Tibial nerve (tissue), 4 donors: Measurements from ENCODE around the gene PEX11G. TPM values are rescaled to one million over a fixed set of nuclear protein-coding genes. Genes with fewer than 3 reads are reported as not detected.
"Not testable (repeated sequence)": the region's sequence is repeated elsewhere in the genome, so short reads cannot be mapped to it uniquely, and the experiment has no call there.

ENCODE experiments used
- DNase-seq, 2 donors: peaks; one replicate each; pipeline ENCODE4 v3.0.0-alpha.2; 2019; ENCODE audit warnings: low spot score in 2 of 2
- H3K27ac ChIP-seq, 4 donors: fragments of 200-600 bp; sonication (generic) in 3 of 4; one replicate each; pipeline ENCODE4 v1.5.1; 2017 to 2019; ENCODE audit warnings: mild to moderate bottlenecking in 1 of 4
- H3K27me3 ChIP-seq, 2 donors: fragments of 200-600 bp; sonication (generic) in 1 of 2; one replicate each; pipeline versions ENCODE4 v1.5.1 to v1.6.0; 2017 to 2019
- H3K36me3 ChIP-seq, 3 donors: fragments of 200-600 bp; sonication (generic); one replicate each; pipeline ENCODE4 v1.5.1; 2018 to 2019
- H3K4me1 ChIP-seq, 4 donors: fragments of 200-600 bp; sonication (generic) in 3 of 4; one replicate each; pipeline ENCODE4 v1.5.1; 2017 to 2019
- H3K4me3 ChIP-seq, 4 donors: fragments of 200-600 bp; sonication (generic) in 3 of 4; one replicate each; pipeline ENCODE4 v1.5.1; 2017 to 2019; ENCODE audit warnings: mild to moderate bottlenecking in 1 of 4, moderate library complexity in 1 of 4
- H3K9me3 ChIP-seq, 4 donors: fragments of 200-600 bp; sonication (generic) in 3 of 4; one replicate each; pipeline ENCODE4 v1.5.1; 2017 to 2019
- EP300 ChIP-seq, 2 donors: sonication (generic); formaldehyde crosslinking; IDR thresholded peaks; one replicate each; pipeline ENCODE4 v1.6.1; 2017; ENCODE audit warnings: antibody characterized with exemption in 2 of 2, mild to moderate bottlenecking in 1 of 2
- POLR2A ChIP-seq, 2 donors: fragments of 450-650 bp; IDR thresholded peaks; one replicate each; pipeline ENCODE4 v1.6.1; 2017; ENCODE audit warnings: antibody characterized with exemption in 2 of 2, mild to moderate bottlenecking in 2 of 2, moderate library complexity in 2 of 2
- WGBS, 2 donors: methylation state at CpG; one replicate each; pipeline ENCODE4 v1.1.5; 2018; 5-methylcytosine and 5-hydroxymethylcytosine counted together
- total RNA-seq, 4 donors: library from RNA; depleted of rRNA; stranded (reverse); fragments of >200 nt; gene quantifications; one replicate each; pipeline ENCODE4 v1.1.0, GENCODE V29; 2016
- TF ChIP-seq, protein P1 (sequence below), 5 experiments: fragments of 200-600 bp in 3 of 5; fragments of 450-650 bp in 2 of 5; sonication (generic) in 3 of 5; IDR thresholded peaks; one replicate each; pipeline ENCODE4 v1.5.1; 2016 to 2019; ENCODE audit warnings: antibody characterized with exemption in 5 of 5, mild to moderate bottlenecking in 3 of 5, moderate library complexity in 2 of 5

The PEX11G gene
- total RNA-seq, 4 donors from 2014 or later = 4.4 to 9.2 (median 7.8) TPM

- Histone ChIP-seq H3K27me3 (no peaks in the 10 kb centered on the region), H3K4me1 (no peaks in the 10 kb centered on the region), H3K4me3 (no peak overlapping the region), H3K27ac (no peak overlapping the region), H3K9me3 (no peaks in the 10 kb centered on the region), H3K36me3 (peaks cover 0 to 94% (median 29%) of the 10 kb centered on the region in 3 donors)
- TF ChIP-seq EP300 (IDR thresholded peaks at IDR 0.05) = no peak
- TF ChIP-seq POLR2A (IDR thresholded peaks at IDR 0.05) = no peak
- TF ChIP-seq, protein P1, sequence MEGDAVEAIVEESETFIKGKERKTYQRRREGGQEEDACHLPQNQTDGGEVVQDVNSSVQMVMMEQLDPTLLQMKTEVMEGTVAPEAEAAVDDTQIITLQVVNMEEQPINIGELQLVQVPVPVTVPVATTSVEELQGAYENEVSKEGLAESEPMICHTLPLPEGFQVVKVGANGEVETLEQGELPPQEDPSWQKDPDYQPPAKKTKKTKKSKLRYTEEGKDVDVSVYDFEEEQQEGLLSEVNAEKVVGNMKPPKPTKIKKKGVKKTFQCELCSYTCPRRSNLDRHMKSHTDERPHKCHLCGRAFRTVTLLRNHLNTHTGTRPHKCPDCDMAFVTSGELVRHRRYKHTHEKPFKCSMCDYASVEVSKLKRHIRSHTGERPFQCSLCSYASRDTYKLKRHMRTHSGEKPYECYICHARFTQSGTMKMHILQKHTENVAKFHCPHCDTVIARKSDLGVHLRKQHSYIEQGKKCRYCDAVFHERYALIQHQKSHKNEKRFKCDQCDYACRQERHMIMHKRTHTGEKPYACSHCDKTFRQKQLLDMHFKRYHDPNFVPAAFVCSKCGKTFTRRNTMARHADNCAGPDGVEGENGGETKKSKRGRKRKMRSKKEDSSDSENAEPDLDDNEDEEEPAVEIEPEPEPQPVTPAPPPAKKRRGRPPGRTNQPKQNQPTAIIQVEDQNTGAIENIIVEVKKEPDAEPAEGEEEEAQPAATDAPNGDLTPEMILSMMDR (IDR thresholded peaks at IDR 0.05) = no peak
- WGBS, 2 donors = 92% methylated on average over 9 of the region's 9 CpGs
- DNase-seq = no peak
Observed at GRCh38 chr19:7458675-7459074, 30.2 kb downstream of the PEX11G start.

- Histone ChIP-seq H3K4me1 (no peaks in the 10 kb centered on the region), H3K4me3 (no peak overlapping the region), H3K27me3 (no peaks in the 10 kb centered on the region), H3K27ac (no peak overlapping the region), H3K9me3 (no peaks in the 10 kb centered on the region), H3K36me3 (peaks cover 0 to 92% (median 22%) of the 10 kb centered on the region in 3 donors)
- no peak for DNase-seq
- no peak for TF ChIP-seq EP300 (IDR thresholded peaks at IDR 0.05)
- 96 to 98% methylated on average over 11 of the region's 11 CpGs for WGBS, 2 donors
Observed at GRCh38 chr19:7456964-7457541, 31.8 kb downstream of the PEX11G start.

- WGBS, 2 donors = 97% methylated on average over 14 of the region's 14 CpGs
- TF ChIP-seq EP300 (IDR thresholded peaks at IDR 0.05) = no peak
- no peak overlapping the region for H3K4me3 ChIP-seq
- peaks cover 0 to 93% (median 23%) of the 10 kb centered on the region in 3 donors for H3K36me3 ChIP-seq
- no peaks in the 10 kb centered on the region for H3K27me3 ChIP-seq
- peaks cover 0 to under 1% (median 0%) of the 10 kb centered on the region in 4 donors for H3K9me3 ChIP-seq
- no peak for DNase-seq
- no peak overlapping the region for H3K27ac ChIP-seq
- H3K4me1 ChIP-seq = no peaks in the 10 kb centered on the region
Observed at GRCh38 chr19:7455600-7456296, 33.1 kb downstream of the PEX11G start.

DNA sequence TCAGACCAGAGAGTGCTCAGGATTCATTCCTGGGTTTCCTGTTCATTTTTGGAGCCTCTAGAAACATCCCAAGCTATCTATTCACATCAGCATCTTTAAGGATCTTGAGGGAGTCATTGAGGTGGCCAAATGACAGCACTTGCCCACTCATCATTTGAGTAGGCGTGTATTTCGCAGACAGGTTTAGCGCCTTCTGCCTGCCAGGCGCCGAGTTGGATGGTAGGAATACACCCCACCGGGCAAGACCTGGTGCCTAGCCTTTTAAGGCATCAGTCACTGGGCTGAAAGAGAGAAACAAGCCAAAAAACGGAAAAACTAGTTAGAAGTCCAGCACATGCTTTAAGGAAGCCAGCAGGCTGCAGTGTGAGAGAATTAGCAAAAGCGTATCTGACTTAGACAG is 33.8 kb downstream of the PEX11G start:
- Histone ChIP-seq H3K4me1 (no peaks in the 10 kb centered on the region), H3K9me3 (peaks cover 0 to 8% (median 0%) of the 10 kb centered on the region in 4 donors), H3K36me3 (peaks cover 0 to 90% (median 19%) of the 10 kb centered on the region in 3 donors), H3K4me3 (no peak overlapping the region), H3K27ac (no peak overlapping the region), H3K27me3 (no peaks in the 10 kb centered on the region)
- DNase-seq = no peak
- no peak for TF ChIP-seq POLR2A (IDR thresholded peaks at IDR 0.05)
- TF ChIP-seq EP300 (IDR thresholded peaks at IDR 0.05) = no peak
- TF ChIP-seq, protein P1 (IDR thresholded peaks at IDR 0.05) = no peak
- 95 to 97% methylated on average over 8 of the region's 8 CpGs for WGBS, 2 donors

GRCh38 chr19:7450243-7451223 is 38.3 kb downstream of the PEX11G start:
- H3K27ac ChIP-seq = no peak overlapping the region
- no peak for DNase-seq
- WGBS, 2 donors = 79 to 80% methylated on average over 53 of the region's 53 CpGs

GRCh38 chr19:7449391-7450070 is 39.3 kb downstream of the PEX11G start:
- Histone ChIP-seq H3K9me3 (peaks cover 0 to 13% (median 0%) of the 10 kb centered on the region in 4 donors), H3K36me3 (peaks cover 0 to 95% (median 43%) of the 10 kb centered on the region in 3 donors)
- 98 to 100% methylated on average over 6 of the region's 6 CpGs for WGBS, 2 donors
- not testable (repeated sequence) for H3K27me3 ChIP-seq, H3K4me1 ChIP-seq, H3K4me3 ChIP-seq, DNase-seq, H3K27ac ChIP-seq

More at GRCh38 chr19:7450243-7451223, 38.3 kb downstream of the PEX11G start:
- TF ChIP-seq EP300 (IDR thresholded peaks at IDR 0.05) = no peak
- TF ChIP-seq, protein P1 (IDR thresholded peaks at IDR 0.05) = no peak
- no peak for TF ChIP-seq POLR2A (IDR thresholded peaks at IDR 0.05)
- Histone ChIP-seq H3K4me3 (no peak overlapping the region), H3K9me3 (peaks cover 0 to 13% (median 0%) of the 10 kb centered on the region in 4 donors), H3K27me3 (no peaks in the 10 kb centered on the region), H3K4me1 (no peaks in the 10 kb centered on the region), H3K36me3 (peaks cover 0 to 95% (median 33%) of the 10 kb centered on the region in 3 donors)
